ENCODE data around the gene RFNG.

The RFNG gene

GRCh38 chr17:82077617-82078358 is 26.2 kb upstream of the RFNG start:
- DNase-seq (ENCODE audit: low read depth) = no peak

GRCh38 chr17:82076785-82077591 is 25.4 kb upstream of the RFNG start:
- no peak for DNase-seq (ENCODE audit: low read depth)

DNA sequence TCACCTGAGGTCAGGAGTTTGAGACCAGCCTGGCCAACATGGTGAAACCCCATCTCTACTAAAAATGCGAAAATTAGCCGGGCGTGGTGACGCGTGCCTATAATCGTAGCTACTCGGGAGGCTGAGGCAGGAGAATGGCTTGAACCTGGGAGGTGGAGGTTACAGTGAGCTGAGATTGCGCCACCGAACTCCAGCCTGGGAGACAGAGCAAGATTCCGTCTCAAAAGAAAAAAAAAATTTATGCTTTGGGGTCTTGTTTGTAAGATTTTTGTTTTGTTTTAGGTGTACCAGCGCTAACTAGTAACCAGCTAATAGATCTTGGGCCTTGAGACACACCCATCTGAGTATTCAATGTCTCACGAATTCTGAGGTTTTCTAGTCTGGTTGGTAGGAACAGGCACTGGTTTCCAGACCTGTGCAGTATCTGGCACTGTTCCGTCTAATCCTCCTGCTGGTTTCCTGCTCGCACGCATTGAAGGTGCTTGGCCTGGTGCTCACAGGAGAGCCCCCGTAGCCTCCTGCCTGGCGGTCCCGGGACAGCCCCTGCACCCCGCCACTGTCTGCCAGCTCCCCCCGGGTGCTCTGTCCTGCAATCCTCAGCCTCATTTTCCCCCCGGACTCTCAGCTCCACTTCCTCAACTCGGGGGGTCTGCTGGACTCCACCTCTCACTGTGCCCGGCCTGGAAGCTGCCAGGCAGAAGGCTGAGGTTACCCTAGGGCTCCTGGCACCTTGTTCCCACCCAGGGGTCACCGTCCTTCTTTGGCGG is 24.6 kb upstream of the RFNG start:
- no peak for DNase-seq (ENCODE audit: low read depth)

- DNase-seq (ENCODE audit: low read depth) = no peak
Measured at GRCh38 chr17:82073446-82073845, 21.8 kb upstream of the RFNG start.

GRCh38 chr17:82072827-82073226 is 21.2 kb upstream of the RFNG start:
- DNase-seq (ENCODE audit: low read depth) = no peak

- DNase-seq (ENCODE audit: low read depth) = no peak
Measured at GRCh38 chr17:82070611-82071010, 19.0 kb upstream of the RFNG start.

DNA sequence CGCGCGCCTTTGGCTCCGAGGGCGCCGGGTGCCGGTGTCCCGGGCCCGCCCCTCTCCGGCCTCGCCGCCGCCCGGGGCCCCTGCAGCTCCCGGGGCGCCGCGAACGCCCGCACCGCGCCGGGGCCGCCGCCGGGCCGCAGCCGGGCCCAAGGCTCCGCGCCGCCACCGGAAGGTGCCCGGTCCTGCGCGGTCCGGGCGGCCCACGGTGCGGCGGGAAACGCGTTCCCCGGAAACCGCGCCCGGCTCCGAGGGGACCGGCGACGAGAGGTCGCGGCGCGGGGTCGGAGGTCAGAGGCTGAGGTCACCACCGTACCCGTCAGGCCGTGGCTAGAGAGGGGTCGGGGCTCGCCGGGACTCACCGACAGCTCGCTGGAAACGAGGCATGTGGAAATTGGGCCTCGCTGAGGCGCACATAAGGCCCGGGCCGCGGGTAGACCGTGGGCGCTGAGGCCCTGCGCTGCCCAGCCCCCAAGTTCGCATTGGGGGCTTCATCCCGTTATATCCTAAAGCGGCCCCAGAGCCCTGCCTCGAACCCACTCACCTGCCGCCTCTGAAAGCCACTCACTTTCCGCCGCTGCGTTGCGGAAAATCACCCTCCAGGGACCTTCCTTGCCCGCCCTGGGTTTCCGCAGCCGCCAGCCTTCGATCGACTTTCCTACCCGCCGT is 14.2 kb upstream of the RFNG start, which contains the start of gene DUS1L:
TSS of gene DUS1L (minus strand) at position 167 of the 666 bp plus-strand sequence. CDS start 745 bp downstream, outside the sequence.
- DNase-seq (ENCODE audit: low read depth) = peak; percentile 68

DNA sequence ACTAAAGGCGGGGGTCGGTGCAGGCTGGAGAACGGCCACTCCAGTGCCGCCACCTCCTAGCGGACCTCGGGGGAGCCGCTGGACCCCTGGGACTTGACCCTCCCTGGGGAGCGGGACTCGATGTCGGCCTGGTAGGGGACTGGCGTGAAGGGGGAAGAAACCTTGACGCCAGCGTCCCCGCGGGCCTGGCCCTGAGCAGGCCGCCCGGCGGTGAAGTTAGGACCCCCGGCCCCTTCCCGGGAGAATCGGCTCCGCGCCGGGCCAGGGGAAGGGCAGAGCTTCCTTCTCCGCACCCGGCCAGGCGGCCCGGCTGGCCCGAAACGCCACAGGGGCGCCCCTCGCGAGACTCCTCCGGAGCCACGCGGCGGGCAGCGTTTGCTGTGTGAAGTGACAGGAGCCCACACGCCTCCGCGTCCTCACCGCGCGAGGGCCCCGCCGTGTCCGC is 13.6 kb upstream of the RFNG start:
- DNase-seq (ENCODE audit: low read depth) = no peak

- DNase-seq (ENCODE audit: low read depth) = no peak
Measured at GRCh38 chr17:82064433-82065192, 13.0 kb upstream of the RFNG start.

- DNase-seq (ENCODE audit: low read depth) = no peak
Measured at GRCh38 chr17:82063424-82064415, 12.1 kb upstream of the RFNG start.

DNA sequence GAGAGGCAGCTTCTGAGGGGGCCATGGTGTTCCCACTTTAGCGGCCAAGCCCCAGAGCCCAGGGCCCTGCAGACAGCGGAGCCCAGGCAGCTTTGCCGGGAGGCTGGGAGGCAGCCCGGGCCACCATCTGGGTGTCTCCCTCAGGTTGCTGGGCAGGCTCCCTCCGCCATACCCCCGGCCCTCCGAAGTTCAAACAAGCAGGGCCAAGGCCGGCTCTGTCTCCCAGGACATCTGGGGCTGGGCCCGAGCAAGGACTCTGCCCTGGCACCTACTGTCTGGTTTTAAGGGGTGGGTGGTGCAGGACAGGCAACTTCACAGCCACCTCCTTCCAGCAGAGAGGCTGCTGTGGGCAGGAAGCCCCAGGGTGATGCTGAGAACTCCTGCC is 11.4 kb upstream of the RFNG start:
- no peak for DNase-seq (ENCODE audit: low read depth)

DNA sequence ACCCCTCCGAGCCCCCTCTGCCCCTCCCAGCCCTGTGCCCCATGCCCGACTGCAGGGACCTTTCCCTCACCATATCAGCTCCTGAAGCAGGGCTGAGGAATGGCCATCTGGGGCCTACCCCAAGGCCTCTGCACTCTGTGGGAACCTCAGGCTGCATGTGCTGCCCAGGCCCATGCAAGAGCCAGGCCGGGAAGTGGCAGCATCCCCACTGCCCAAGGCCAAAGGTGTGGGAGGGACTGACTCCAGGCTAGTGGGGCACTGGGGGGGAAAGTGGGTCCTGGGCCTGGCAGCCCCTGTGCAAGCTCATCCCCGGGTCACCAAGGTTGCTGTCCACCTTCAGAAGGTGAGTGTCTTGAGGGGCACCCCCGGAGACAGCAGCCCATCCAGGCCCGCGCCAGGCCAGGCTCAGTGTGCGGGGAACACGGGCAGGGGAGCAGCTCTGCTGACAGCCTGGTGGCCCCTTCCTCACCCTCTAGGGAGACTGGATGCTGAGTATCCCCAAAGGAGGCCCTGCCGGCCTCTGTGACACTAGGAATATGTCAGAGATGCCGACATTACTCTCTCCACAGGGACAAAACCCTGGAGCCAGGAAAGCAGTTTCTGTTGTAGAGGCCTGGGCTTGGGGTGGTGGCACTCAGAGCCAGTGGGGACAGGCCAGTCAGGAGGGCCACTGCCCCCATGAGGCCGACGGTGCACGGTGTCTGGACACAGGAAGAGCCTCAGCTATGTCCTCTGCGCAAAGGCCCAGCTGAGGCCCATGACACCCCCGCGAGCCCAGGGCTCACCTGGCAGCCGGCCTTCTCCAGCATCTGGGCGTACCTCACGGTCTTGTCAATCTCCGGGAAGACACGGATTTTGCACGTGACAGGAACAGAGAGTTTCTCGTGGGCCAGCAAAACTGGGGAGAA is 10.7 kb upstream of the RFNG start:
- DNase-seq (ENCODE audit: low read depth) = no peak

GRCh38 chr17:82061047-82061925 is 9.7 kb upstream of the RFNG start:
- DNase-seq (ENCODE audit: low read depth) = no peak

GRCh38 chr17:82060614-82061013 is 9.0 kb upstream of the RFNG start:
- no peak for DNase-seq (ENCODE audit: low read depth)

DNA sequence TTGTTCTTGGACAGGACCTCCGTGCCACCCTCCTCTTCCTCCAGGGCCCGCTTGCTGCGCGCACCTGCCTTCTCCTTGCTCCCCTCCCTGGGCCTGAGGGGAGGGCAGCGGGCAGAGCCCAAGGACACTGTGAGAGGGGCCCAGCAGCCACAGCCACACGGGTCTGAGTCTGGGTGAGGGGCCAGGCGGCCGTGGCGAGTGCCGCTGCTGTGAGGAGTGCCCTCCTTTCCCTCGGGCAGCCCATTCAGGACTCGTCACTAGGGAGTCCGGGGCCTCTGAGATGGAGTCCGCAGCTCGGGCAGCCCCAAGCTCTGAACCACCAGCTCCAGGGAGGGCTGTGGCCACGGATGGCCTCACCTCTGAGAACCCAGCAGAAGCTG is 8.4 kb upstream of the RFNG start:
- DNase-seq (ENCODE audit: low read depth) = no peak

DNA sequence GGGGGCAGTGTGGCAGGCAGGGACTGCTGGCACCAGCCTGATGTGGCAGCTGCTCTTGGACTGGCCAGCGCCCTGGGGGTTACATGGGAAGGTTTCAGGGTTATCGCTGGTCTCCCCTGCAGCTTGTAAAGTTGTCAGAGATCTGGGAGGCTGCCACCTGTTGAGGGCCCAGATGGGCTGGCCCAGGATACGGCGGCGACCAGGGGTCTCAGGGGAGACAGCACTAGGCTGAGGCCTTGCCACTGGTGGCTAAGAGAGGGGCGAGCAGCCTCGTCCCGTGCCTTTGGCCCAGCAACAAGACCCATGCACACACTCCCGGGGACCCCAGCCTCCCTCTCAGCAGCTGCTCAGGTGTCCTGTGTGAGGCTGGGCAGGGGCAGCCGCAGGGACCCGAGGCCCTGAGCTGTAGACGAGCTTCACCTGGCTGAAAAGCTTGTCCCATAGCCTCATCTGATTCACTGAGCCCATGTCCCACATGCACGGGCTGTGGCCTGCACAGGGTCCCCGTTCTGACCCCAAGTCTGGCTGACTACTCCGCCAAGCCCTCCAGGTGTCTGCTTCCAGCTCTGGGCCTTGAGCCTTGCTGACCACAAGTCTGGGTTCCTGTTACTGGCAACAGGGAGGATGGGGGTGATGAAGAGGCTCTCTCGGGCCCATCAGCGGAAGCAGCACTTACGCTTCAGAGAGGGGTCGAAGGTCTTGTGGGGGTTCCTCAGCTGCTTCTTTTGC is 7.8 kb upstream of the RFNG start:
- DNase-seq (ENCODE audit: low read depth) = no peak

- no peak for DNase-seq (ENCODE audit: low read depth)
Measured at GRCh38 chr17:82058855-82059249, 7.2 kb upstream of the RFNG start.

Measured in stimulated activated CD8-positive, alpha-beta memory T cell treated with anti-CD3 and anti-CD28 coated beads, Interleukin-15, amount 100 ng/mL, for 24 hours (primary cell).